HG03135 (cell line): Measurements from ENCODE around the gene KIRREL3.

ENCODE experiments used
- ATAC-seq: cut with Tn5 transposase; IDR thresholded peaks from one replicate; pipeline ENCODE4 v1.9.1; 2021; ENCODE audit warnings: mild to moderate bottlenecking, moderate library complexity; ENCODE audit not compliant: unreplicated experiment

KIRREL3 gene

GRCh38 chr11:126997641-126998040, 2.9 kb downstream of the KIRREL3 start:
- no peak for ATAC-seq

- no peak for ATAC-seq
These were observed 3.4 kb downstream of the KIRREL3 start for GRCh38 chr11:126997196-126997595.

GRCh38 chr11:126996036-126996804, 4.3 kb downstream of the KIRREL3 start:
- no peak for ATAC-seq

GRCh38 chr11:126993599-126993998, 7.0 kb downstream of the KIRREL3 start:
- no peak for ATAC-seq

- no peak for ATAC-seq
These were observed 7.8 kb downstream of the KIRREL3 start for GRCh38 chr11:126992804-126993111.

GRCh38 chr11:126992065-126992803, 8.3 kb downstream of the KIRREL3 start:
- ATAC-seq: no peak

GRCh38 chr11:126991596-126991995, 9.0 kb downstream of the KIRREL3 start:
- no peak for ATAC-seq

GRCh38 chr11:126990716-126991480, 9.7 kb downstream of the KIRREL3 start:
- ATAC-seq: peak; percentile 12

GRCh38 chr11:126989942-126990715, 10.4 kb downstream of the KIRREL3 start:
- peak; percentile 84 for ATAC-seq

GRCh38 chr11:126988655-126989054, 11.9 kb downstream of the KIRREL3 start:
- no peak for ATAC-seq

- ATAC-seq: no peak
These were observed 18.9 kb downstream of the KIRREL3 start for GRCh38 chr11:126981635-126982034.

GRCh38 chr11:126978911-126979310, 21.7 kb downstream of the KIRREL3 start:
- ATAC-seq: no peak

- no peak for ATAC-seq
These were observed 22.4 kb downstream of the KIRREL3 start for GRCh38 chr11:126978165-126978564.

- no peak for ATAC-seq
These were observed 27.5 kb downstream of the KIRREL3 start for GRCh38 chr11:126973051-126973450.

GRCh38 chr11:126971305-126971704, 29.3 kb downstream of the KIRREL3 start:
- ATAC-seq: no peak

- peak; percentile 59 for ATAC-seq
These were observed 30.6 kb downstream of the KIRREL3 start for GRCh38 chr11:126969865-126970479.

GRCh38 chr11:126968915-126969314, 31.7 kb downstream of the KIRREL3 start:
- ATAC-seq: no peak

- ATAC-seq: no peak
These were observed 35.2 kb downstream of the KIRREL3 start for GRCh38 chr11:126965331-126965730.

- no peak for ATAC-seq
These were observed 36.8 kb downstream of the KIRREL3 start for GRCh38 chr11:126963603-126964363.

GRCh38 chr11:126963115-126963514, 37.5 kb downstream of the KIRREL3 start:
- ATAC-seq: no peak
